ENCODE data around the gene NAA40. TPM values are rescaled to one million over a fixed set of nuclear protein-coding genes. Genes with fewer than 3 reads are reported as not detected.

The NAA40 gene
- total and polyA plus RNA-seq, 4 donors = 9.2 to 20.5 (median 13.8) TPM

- 80 to 88% methylated on average over 12 of the region's 12 CpGs for WGBS, 2 donors
These were observed 6.9 kb upstream of the NAA40 start for GRCh38 chr11:63931876-63932275.

DNA sequence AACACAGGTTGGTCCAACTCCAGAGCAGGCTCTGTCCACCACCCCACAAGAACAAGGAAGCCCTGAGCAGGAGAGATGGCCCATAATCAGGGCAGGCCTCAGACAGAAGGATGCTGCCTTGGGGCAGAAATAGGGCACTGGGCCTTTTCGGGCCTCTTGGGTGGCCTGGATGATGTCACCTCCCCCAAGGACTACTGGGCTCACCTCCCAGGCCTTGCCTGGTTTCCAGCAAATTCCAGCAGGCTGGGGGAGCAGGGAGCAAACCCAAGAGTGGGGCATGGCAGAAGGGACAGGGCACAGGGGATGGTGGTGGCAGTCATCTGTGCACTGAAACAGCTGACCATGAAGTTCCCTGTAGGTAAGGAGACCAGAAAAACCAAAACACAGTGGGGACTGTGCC lies 5.3 kb upstream of the NAA40 start:
- no peak overlapping the region for H3K27ac ChIP-seq (ENCODE audit: low read depth in 1 of 2, low read length in 1 of 2)
- WGBS, 2 donors = 67 to 75% methylated on average over 1 of the region's 1 CpG
- no peaks in the 10 kb centered on the region for H3K36me3 ChIP-seq (ENCODE audit: control insufficient read depth in 4 of 4, insufficient read depth in 4 of 4, low read length in 4 of 4)

More at GRCh38 chr11:63931876-63932275, 6.9 kb upstream of the NAA40 start:
- no peak overlapping the region for H3K4me3 ChIP-seq
- no peak overlapping the region for H3K9ac ChIP-seq (ENCODE audit: insufficient read depth in 1 of 2, low read length in 2 of 2)
- no peaks in the 10 kb centered on the region for H3K9me3 ChIP-seq (ENCODE audit: control insufficient read depth in 4 of 4, insufficient read depth in 3 of 4, low read length in 3 of 4)
- H3K4me1 ChIP-seq (ENCODE audit: control insufficient read depth in 5 of 5, insufficient read depth in 5 of 5, low read length in 5 of 5) = peaks cover 0 to 6% (median 0%) of the 10 kb centered on the region in 5 donors
- no peak for TF ChIP-seq CTCF (IDR thresholded peaks at IDR 0.05; ENCODE audit: control extremely low read depth, extremely low read depth)
- no peaks in the 10 kb centered on the region for H3K27me3 ChIP-seq (ENCODE audit: control insufficient read depth in 3 of 3, insufficient read depth in 3 of 3, low read length in 2 of 3)
- no peak for ATAC-seq (ENCODE audit: insufficient read depth, low FRiP score)
- no peak for DNase-seq
- H3K27ac ChIP-seq (ENCODE audit: low read depth in 1 of 2, low read length in 1 of 2) = no peak overlapping the region
- no peaks in the 10 kb centered on the region for H3K36me3 ChIP-seq (ENCODE audit: control insufficient read depth in 4 of 4, insufficient read depth in 4 of 4, low read length in 4 of 4)

GRCh38 chr11:63937713-63938478 lies 906 bp upstream of the NAA40 start:
- H3K36me3 ChIP-seq (ENCODE audit: control insufficient read depth in 4 of 4, insufficient read depth in 4 of 4, low read length in 4 of 4) = no peaks in the 10 kb centered on the region
- 22 to 24% methylated on average over 30 of the region's 30 CpGs for WGBS, 2 donors
- no peak overlapping the region for H3K4me3 ChIP-seq
- no peaks in the 10 kb centered on the region for H3K27me3 ChIP-seq (ENCODE audit: control insufficient read depth in 3 of 3, insufficient read depth in 3 of 3, low read length in 2 of 3)
- peak in 1 of 3 donors; percentile 14 for DNase-seq
- peak overlapping the region; percentile 50 to 70 for H3K27ac ChIP-seq (ENCODE audit: low read depth in 1 of 2, low read length in 1 of 2)
- TF ChIP-seq CTCF (IDR thresholded peaks at IDR 0.05; ENCODE audit: control extremely low read depth, extremely low read depth) = no peak
- H3K9ac ChIP-seq (ENCODE audit: insufficient read depth in 1 of 2, low read length in 2 of 2) = peak overlapping the region in 1 of 2 donors; percentile 38
- H3K4me1 ChIP-seq (ENCODE audit: control insufficient read depth in 5 of 5, insufficient read depth in 5 of 5, low read length in 5 of 5) = peaks cover 0 to 8% (median 4%) of the 10 kb centered on the region in 5 donors
- no peak for ATAC-seq (ENCODE audit: insufficient read depth, low FRiP score)
- no peaks in the 10 kb centered on the region for H3K9me3 ChIP-seq (ENCODE audit: control insufficient read depth in 4 of 4, insufficient read depth in 3 of 4, low read length in 3 of 4)

More for the DNA sequence above, 5.3 kb upstream of the NAA40 start:
- H3K27me3 ChIP-seq (ENCODE audit: control insufficient read depth in 3 of 3, insufficient read depth in 3 of 3, low read length in 2 of 3) = no peaks in the 10 kb centered on the region
- no peak for DNase-seq
- ATAC-seq (ENCODE audit: insufficient read depth, low FRiP score) = no peak
- no peak overlapping the region for H3K9ac ChIP-seq (ENCODE audit: insufficient read depth in 1 of 2, low read length in 2 of 2)
- no peaks in the 10 kb centered on the region for H3K9me3 ChIP-seq (ENCODE audit: control insufficient read depth in 4 of 4, insufficient read depth in 3 of 4, low read length in 3 of 4)
- TF ChIP-seq CTCF (IDR thresholded peaks at IDR 0.05; ENCODE audit: control extremely low read depth, extremely low read depth) = no peak
- H3K4me1 ChIP-seq (ENCODE audit: control insufficient read depth in 5 of 5, insufficient read depth in 5 of 5, low read length in 5 of 5) = peaks cover 0 to 9% (median 0%) of the 10 kb centered on the region in 5 donors
- no peak overlapping the region for H3K4me3 ChIP-seq

Data from lung (tissue), 12 donors.